GM23248 (cell line): ENCODE results near the gene JAM2. TPM values are rescaled to one million over a fixed set of nuclear protein-coding genes. Genes with fewer than 3 reads are reported as not detected.

Experiments used
- DNase-seq: peaks from one replicate; pipeline ENCODE4 v3.0.0-alpha.2; 2015
- H2AFZ ChIP-seq: fragments of 200-600 bp; sonication (generic); 2 replicates; pipeline ENCODE4 v1.6.1; 2016; ENCODE audit warnings: antibody characterized with exemption
- H3F3A ChIP-seq: fragments of 200-600 bp; sonication (generic); 2 replicates; pipeline ENCODE4 v1.6.1; 2016; ENCODE audit warnings: mild to moderate bottlenecking, antibody characterized with exemption, mixed run types; ENCODE audit not compliant: insufficient read depth
- H3K27ac ChIP-seq: fragments of 200-600 bp; sonication (generic); 2 replicates; pipeline ENCODE4 v1.5.1; 2016; ENCODE audit warnings: mild to moderate bottlenecking
- H3K27me3 ChIP-seq: fragments of 200-600 bp; sonication (generic); replicated peaks from 2 replicates; pipeline ENCODE4 v1.6.1; 2016; ENCODE audit warnings: mild to moderate bottlenecking; ENCODE audit not compliant: insufficient read depth
- H3K36me3 ChIP-seq: fragments of 200-600 bp; sonication (generic); 2 replicates; pipeline ENCODE4 v1.6.1; 2016; ENCODE audit warnings: low read depth, mild to moderate bottlenecking
- H3K4me1 ChIP-seq: fragments of 200-600 bp; sonication (generic); 2 replicates; pipeline ENCODE4 v1.6.1; 2016; ENCODE audit warnings: mild to moderate bottlenecking; ENCODE audit not compliant: insufficient read depth
- H3K4me2 ChIP-seq: fragments of 200-600 bp; sonication (generic); one replicate; pipeline ENCODE4 v1.6.1; 2016; ENCODE audit warnings: mild to moderate bottlenecking; ENCODE audit not compliant: unreplicated experiment
- H3K4me3 ChIP-seq: fragments of 200-600 bp; sonication (generic); 2 replicates; pipeline ENCODE4 v1.5.1; 2016; ENCODE audit warnings: mild to moderate bottlenecking
- H3K79me2 ChIP-seq: fragments of 200-600 bp; sonication (generic); 2 replicates; pipeline ENCODE4 v1.6.1; 2016; ENCODE audit warnings: mild to moderate bottlenecking; ENCODE audit not compliant: insufficient read depth
- H3K9ac ChIP-seq: fragments of 200-600 bp; sonication (generic); 2 replicates; pipeline ENCODE4 v1.6.1; 2016; ENCODE audit warnings: mild to moderate bottlenecking
- H3K9me2 ChIP-seq: fragments of 200-600 bp; sonication (generic); 2 replicates; pipeline ENCODE4 v1.6.1; 2016; ENCODE audit warnings: mixed run types, mild to moderate bottlenecking, moderate library complexity; ENCODE audit not compliant: insufficient read depth
- H3K9me3 ChIP-seq: fragments of 200-600 bp; sonication (generic); one replicate; pipeline ENCODE4 v1.6.1; 2017; ENCODE audit warnings: low read depth
- H4K20me1 ChIP-seq: fragments of 200-600 bp; sonication (generic); 2 replicates; pipeline ENCODE4 v1.6.0; 2016; ENCODE audit not compliant: insufficient read depth
- EZH2 ChIP-seq: fragments of 200-600 bp; sonication (generic); IDR thresholded peaks from 2 replicates; pipeline ENCODE4 v1.6.1; 2018; ENCODE audit warnings: antibody characterized with exemption, mild to moderate bottlenecking; ENCODE audit not compliant: insufficient read depth, poor library complexity, severe bottlenecking
- EZH2phosphoT487 ChIP-seq: fragments of 200-600 bp; sonication (generic); IDR thresholded peaks from 2 replicates; pipeline ENCODE4 v1.6.1; 2018; ENCODE audit warnings: antibody characterized with exemption, moderate library complexity, mild to moderate bottlenecking, low read depth; ENCODE audit not compliant: insufficient read depth
- WGBS, 2 experiments: methylation state at CpG; one replicate each; pipeline ENCODE4 v1.1.6; 2015 to 2017; ENCODE audit warnings: low lambda C conversion rate in 2 of 2, low coverage in 1 of 2; ENCODE audit errors: missing lambda C conversion rate in 2 of 2; 5-methylcytosine and 5-hydroxymethylcytosine counted together
- in situ Hi-C: fragments of 300-500 bp; cut with MboI; formaldehyde crosslinking; loops from 2 replicates; pipeline ENCODE4 v1.15.0; 2020
- polyA plus RNA-seq: library from polyadenylated mRNA; unstranded; fragments of >200 nt; fragmentation: Nextera tagmentation; extraction: Ambion mirVana; gene quantifications from 2 replicates; pipeline ENCODE4 v1.2.1, GENCODE V29; 2016
- total RNA-seq: library from RNA; depleted of rRNA; stranded (reverse); fragments of >200 nt; shearing (Covaris generic); gene quantifications from 2 replicates; pipeline ENCODE4 v1.2.3, GENCODE V29; 2014

JAM2 gene
- total and polyA plus RNA-seq, 2 experiments from 2014 or later: 1.9 TPM

GRCh38 chr21:25608044-25608737 lies 30.9 kb upstream of the JAM2 start:
- Histone ChIP-seq H3K36me3 (peaks cover 7% of the 10 kb centered on the region; the same call in 1 of the 2 replicates), H3K4me3 (peak overlapping the region; percentile 94), H3K27me3 (no peaks in the 10 kb centered on the region), H3K79me2 (peaks cover 29% of the 10 kb centered on the region), H3K27ac (no peak overlapping the region), H4K20me1 (no peaks in the 10 kb centered on the region), H3K9me3 (no peaks in the 10 kb centered on the region), H3K4me2 (peak overlapping the region; percentile 86), H3K9me2 (no peaks in the 10 kb centered on the region), H3F3A (no peaks in the 10 kb centered on the region), H3K4me1 (peaks cover 9% of the 10 kb centered on the region; the same call in 1 of the 2 replicates), H2AFZ (peak overlapping the region; percentile 93), H3K9ac (peak overlapping the region; percentile 90)
- DNase-seq: peak; percentile 89
- no peak for TF ChIP-seq EZH2
- TF ChIP-seq EZH2phosphoT487: no peak
- in situ Hi-C loops: loop anchor here (25.0 kb wide), 1 partner anchor 1104 kb away; no protein-coding TSS in a partner anchor
- WGBS, 2 experiments: 4 to 6% methylated on average over 18 of the region's 18 CpGs

- TF ChIP-seq EZH2phosphoT487: no peak
- H3K9ac ChIP-seq: no peak overlapping the region
- H3K36me3 ChIP-seq: no peaks in the 10 kb centered on the region
- H3K79me2 ChIP-seq: no peaks in the 10 kb centered on the region
- H3K27ac ChIP-seq: no peak overlapping the region
- no peaks in the 10 kb centered on the region for H3K27me3 ChIP-seq
- no peaks in the 10 kb centered on the region for H4K20me1 ChIP-seq
- H3K4me1 ChIP-seq: no peaks in the 10 kb centered on the region
- in situ Hi-C loops: loop anchor here (5.0 to 25.0 kb wide), 2 partner anchors 98 to 1098 kb away; no protein-coding TSS in a partner anchor
- no peak overlapping the region for H3K4me3 ChIP-seq
- no peaks in the 10 kb centered on the region for H3K9me2 ChIP-seq
- H3K4me2 ChIP-seq: no peak overlapping the region
- DNase-seq: no peak
- H3F3A ChIP-seq: no peaks in the 10 kb centered on the region
- 84 to 93% methylated on average over 1 of the region's 1 CpG for WGBS, 2 experiments
- H2AFZ ChIP-seq: no peak overlapping the region
- H3K9me3 ChIP-seq: no peaks in the 10 kb centered on the region
These were observed 24.6 kb upstream of the JAM2 start for GRCh38 chr21:25614441-25614840.

GRCh38 chr21:25615880-25616279 lies 23.2 kb upstream of the JAM2 start:
- H3K4me2 ChIP-seq: no peak overlapping the region
- in situ Hi-C loops: loop anchor here (25.0 kb wide), 1 partner anchor 1096 kb away; no protein-coding TSS in a partner anchor
- H4K20me1 ChIP-seq: no peaks in the 10 kb centered on the region
- TF ChIP-seq EZH2phosphoT487 (no peak), EZH2 (no peak)
- H3F3A ChIP-seq: no peaks in the 10 kb centered on the region
- no peaks in the 10 kb centered on the region for H3K36me3 ChIP-seq
- no peaks in the 10 kb centered on the region for H3K27me3 ChIP-seq
- no peaks in the 10 kb centered on the region for H3K9me2 ChIP-seq
- no peaks in the 10 kb centered on the region for H3K9me3 ChIP-seq
- H3K4me3 ChIP-seq: no peak overlapping the region
- WGBS, 2 experiments: 19 to 29% methylated on average over 3 of the region's 3 CpGs
- no peaks in the 10 kb centered on the region for H3K79me2 ChIP-seq
- DNase-seq: no peak
- no peak overlapping the region for H2AFZ ChIP-seq
- H3K27ac ChIP-seq: no peak overlapping the region
- H3K4me1 ChIP-seq: no peaks in the 10 kb centered on the region
- no peak overlapping the region for H3K9ac ChIP-seq

- Histone ChIP-seq H3K4me3 (no peak overlapping the region), H3K4me2 (no peak overlapping the region), H3K4me1 (no peaks in the 10 kb centered on the region), H3K9me2 (no peaks in the 10 kb centered on the region), H3F3A (no peaks in the 10 kb centered on the region), H4K20me1 (no peaks in the 10 kb centered on the region), H3K9me3 (no peaks in the 10 kb centered on the region), H3K27ac (no peak overlapping the region), H3K9ac (no peak overlapping the region), H2AFZ (no peak overlapping the region), H3K27me3 (no peaks in the 10 kb centered on the region), H3K36me3 (no peaks in the 10 kb centered on the region), H3K79me2 (no peaks in the 10 kb centered on the region)
- in situ Hi-C loops: loop anchor here (25.0 kb wide), 1 partner anchor 1093 kb away; no protein-coding TSS in a partner anchor
- WGBS, 2 experiments: 2 to 5% methylated on average over 2 of the region's 2 CpGs
- no peak for DNase-seq
- TF ChIP-seq EZH2phosphoT487: no peak
- TF ChIP-seq EZH2: no peak
These were observed 19.9 kb upstream of the JAM2 start for GRCh38 chr21:25619198-25619597.
